A549 (cell line): ENCODE results near the gene ITM2C. TPM values are rescaled to one million over a fixed set of nuclear protein-coding genes. Genes with fewer than 3 reads are reported as not detected.

ENCODE experiments used
- ATAC-seq, 2 experiments: fragments of 200-7000 bp in 1 of 2; fragments of >200 bp in 1 of 2; cut with Nextera tagmentation in 1 of 2; cut with Tn5 transposase in 1 of 2; 3 replicates each; pipeline versions ENCODE4 v1.8.0 to v1.9.1; 2018 to 2020; ENCODE audit warnings: mild to moderate bottlenecking in 1 of 2, moderate library complexity in 1 of 2
- CTCF ChIA-PET: fragments of 300-600 bp; sonication (Branson Sonifier 250); formaldehyde crosslinking; extraction: SDS; loops from one replicate; lab custom pipeline; 2021; ENCODE audit warnings: antibody characterized with exemption, inconsistent platforms; lab: Yijun Ruan, JAX
- POLR2A ChIA-PET: fragments of 350-600 bp; formaldehyde crosslinking; extraction: SDS; loops from one replicate; lab custom pipeline; 2021; ENCODE audit warnings: antibody characterized with exemption, inconsistent platforms; lab: Yijun Ruan, JAX
- DNase-seq, 2 experiments: peaks; one replicate each; pipeline versions ENCODE4 v3.0.0 to v3.0.0-alpha.2; 2011 to 2016; ENCODE audit warnings: low read depth in 1 of 2, low spot score in 1 of 2
- FAIRE-seq: peaks from 2 replicates; lab custom pipeline; 2011; peaks lifted over from hg19 to GRCh38; lab: Jason Lieb, UNC
- H3K27ac ChIP-seq, 2 experiments: fragments of >200 bp; sonication (Bioruptor Twin); formaldehyde crosslinking; 3 replicates each; pipeline ENCODE4 v1.5.1; 2016 to 2017
- H3K4me1 ChIP-seq: fragments of >200 bp; sonication (Bioruptor Twin); formaldehyde crosslinking; 3 replicates; pipeline ENCODE4 v1.6.1; 2016
- H3K4me2 ChIP-seq: fragments of >200 bp; sonication (Bioruptor Twin); formaldehyde crosslinking; 3 replicates; pipeline ENCODE4 v1.6.1; 2016
- H3K4me3 ChIP-seq: fragments of >200 bp; sonication (Bioruptor Twin); formaldehyde crosslinking; 3 replicates; pipeline ENCODE4 v1.5.1; 2016
- H3K9me3 ChIP-seq: fragments of >200 bp; sonication (Bioruptor Twin); formaldehyde crosslinking; 3 replicates; pipeline ENCODE4 v1.6.1; 2016
- CBX2 ChIP-seq: fragments of 200-600 bp; sonication (generic); IDR thresholded peaks from 2 replicates; pipeline ENCODE4 v1.6.1; 2016; ENCODE audit warnings: low read depth, mild to moderate bottlenecking, borderline replicate concordance
- CHD4 ChIP-seq: fragments of 200-600 bp; sonication (generic); IDR thresholded peaks from 2 replicates; pipeline ENCODE4 v1.6.1; 2016; ENCODE audit warnings: antibody characterized with exemption, mild to moderate bottlenecking, borderline replicate concordance
- FOXS1 ChIP-seq: fragments of 250-450 bp; sonication (Bioruptor Pico); IDR thresholded peaks from 2 replicates; pipeline ENCODE4 v1.5.0; 2020; ENCODE audit warnings: mild to moderate bottlenecking, moderate library complexity
- HOXB13 ChIP-seq: fragments of 250-450 bp; sonication (Bioruptor Pico); IDR thresholded peaks from 2 replicates; pipeline ENCODE4 v1.5.0; 2020; ENCODE audit warnings: low read depth, mild to moderate bottlenecking, moderate library complexity
- NR3C1 ChIP-seq: fragments of >200 bp; sonication (Bioruptor Twin); formaldehyde crosslinking; IDR thresholded peaks from 3 replicates; pipeline ENCODE4 v1.6.1; 2017
- PHF8 ChIP-seq: fragments of 200-600 bp; sonication (generic); IDR thresholded peaks from 2 replicates; pipeline ENCODE4 v1.6.1; 2016; ENCODE audit warnings: low read depth, mild to moderate bottlenecking, antibody characterized with exemption, moderate library complexity, borderline replicate concordance
- POLR2A ChIP-seq: IDR thresholded peaks from 2 replicates; pipeline ENCODE4 v1.6.1; 2012; ENCODE audit warnings: mild to moderate bottlenecking, low read length
- POLR2AphosphoS2 ChIP-seq: conservative IDR thresholded peaks from 2 replicates; pipeline ENCODE4 v1.6.1; 2012; ENCODE audit warnings: low read length, improper control_type of control experiment, inconsistent platforms
- RCOR1 ChIP-seq: fragments of 150-350 bp; IDR thresholded peaks from 2 replicates; pipeline ENCODE4 v1.6.1; 2014; ENCODE audit warnings: antibody characterized with exemption, low read length, low read depth
- RNF2 ChIP-seq: fragments of 200-600 bp; sonication (generic); IDR thresholded peaks from 2 replicates; pipeline ENCODE4 v1.6.1; 2016; ENCODE audit warnings: low read depth, mild to moderate bottlenecking, antibody characterized with exemption, moderate library complexity, borderline replicate concordance
- SREBF2 ChIP-seq: fragments of 450-650 bp; IDR thresholded peaks from 2 replicates; pipeline ENCODE4 v1.6.1; 2014; ENCODE audit warnings: mild to moderate bottlenecking, moderate library complexity
- TFCP2L1 ChIP-seq: fragments of 250-450 bp; sonication (Bioruptor Pico); IDR thresholded peaks from 2 replicates; pipeline ENCODE4 v1.5.0; 2021; ENCODE audit warnings: mild to moderate bottlenecking
- TP53 ChIP-seq: fragments of 250-450 bp; sonication (Bioruptor Pico); IDR thresholded peaks from 2 replicates; pipeline ENCODE4 v1.5.0; 2021; ENCODE audit warnings: mild to moderate bottlenecking, moderate library complexity
- ZFP36 ChIP-seq: fragments of 450-650 bp; IDR thresholded peaks from 2 replicates; pipeline ENCODE4 v1.6.1; 2014; ENCODE audit warnings: borderline replicate concordance; ENCODE audit not compliant: partially characterized antibody
- ZNF302 ChIP-seq: fragments of 250-450 bp; sonication (Bioruptor Pico); IDR thresholded peaks from 2 replicates; pipeline ENCODE4 v1.9.0; 2021; ENCODE audit warnings: inconsistent platforms, mild to moderate bottlenecking, moderate library complexity
- ZSCAN20 ChIP-seq: fragments of 250-450 bp; sonication (Bioruptor Pico); IDR thresholded peaks from 2 replicates; pipeline ENCODE4 v1.8.0; 2022; ENCODE audit warnings: mild to moderate bottlenecking, moderate library complexity
- WGBS: methylation state at CpG from one replicate; pipeline ENCODE4 v1.1.6; 2017; ENCODE audit errors: missing lambda C conversion rate; 5-methylcytosine and 5-hydroxymethylcytosine counted together
- polyA plus RNA-seq, 4 experiments: library from polyadenylated mRNA; depleted of rRNA in 3 of 4; stranded (reverse); fragments of >200 nt; fragmentation: RNase III in 1 of 4; extraction: RNeasy Plus Mini Kit Qiagen cat#74134 plus additional on column Dnase treatment in 1 of 4; gene quantifications; 2 replicates in 3 of 4; 3 replicates in 1 of 4; pipeline ENCODE4 v1.2.3, GENCODE V29; 2011 to 2017
- TF ChIP-seq, protein P1 (sequence below): fragments of >200 bp; sonication (Bioruptor Twin); formaldehyde crosslinking; IDR thresholded peaks from 2 replicates; pipeline ENCODE4 v1.6.1; 2016
- TF ChIP-seq, protein P2 (sequence below): fragments of 150-350 bp; IDR thresholded peaks from 2 replicates; pipeline ENCODE4 v1.6.1; 2014; ENCODE audit warnings: low read depth, mild to moderate bottlenecking, low read length
- TF ChIP-seq, protein P3 (sequence below): IDR thresholded peaks from 2 replicates; pipeline ENCODE4 v1.6.1; 2012
- TF ChIP-seq, protein P4 (sequence below): fragments of >200 bp; sonication (Bioruptor Twin); formaldehyde crosslinking; IDR thresholded peaks from 3 replicates; pipeline ENCODE4 v1.5.1; 2016

The ITM2C gene
- polyA plus RNA-seq, 2 of the 4 experiments (the other 2 are of a cell fraction): 84.0 to 88.1 TPM

DNA sequence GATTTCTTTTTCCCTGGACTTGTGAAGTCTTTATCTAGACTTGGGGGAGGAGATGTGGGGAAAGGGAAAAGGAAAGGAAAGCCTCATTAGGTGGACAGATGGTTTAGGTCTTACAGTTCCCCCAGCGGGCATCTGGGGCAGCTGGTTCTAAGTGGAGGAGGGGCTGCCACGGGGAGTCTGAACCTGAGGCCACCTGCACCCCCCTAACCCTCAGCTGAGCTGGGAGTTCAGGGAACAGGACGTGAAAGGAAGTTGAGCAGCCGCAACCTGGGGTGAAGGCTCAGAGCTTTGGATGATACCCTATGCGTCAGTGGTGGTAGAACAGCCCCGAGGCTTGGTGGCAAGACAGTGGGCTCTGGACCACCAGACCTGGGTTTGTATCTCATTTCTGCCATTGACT is 26.8 kb downstream of the ITM2C start:
- Histone ChIP-seq H3K4me2 (no peak overlapping the region), H3K4me1 (no peaks in the 10 kb centered on the region), H3K4me3 (no peak overlapping the region), H3K9me3 (peaks cover 6% of the 10 kb centered on the region; the same call in 1 of the 3 replicates), H3K27ac (no peak overlapping the region)
- ATAC-seq: no peak
- no peak for DNase-seq
- TF ChIP-seq, protein P1, sequence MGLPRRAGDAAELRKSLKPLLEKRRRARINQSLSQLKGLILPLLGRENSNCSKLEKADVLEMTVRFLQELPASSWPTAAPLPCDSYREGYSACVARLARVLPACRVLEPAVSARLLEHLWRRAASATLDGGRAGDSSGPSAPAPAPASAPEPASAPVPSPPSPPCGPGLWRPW: no peak
- TF ChIP-seq NR3C1: no peak
- no peak for TF ChIP-seq POLR2A
- no peak for TF ChIP-seq PHF8
- TF ChIP-seq, protein P2, sequence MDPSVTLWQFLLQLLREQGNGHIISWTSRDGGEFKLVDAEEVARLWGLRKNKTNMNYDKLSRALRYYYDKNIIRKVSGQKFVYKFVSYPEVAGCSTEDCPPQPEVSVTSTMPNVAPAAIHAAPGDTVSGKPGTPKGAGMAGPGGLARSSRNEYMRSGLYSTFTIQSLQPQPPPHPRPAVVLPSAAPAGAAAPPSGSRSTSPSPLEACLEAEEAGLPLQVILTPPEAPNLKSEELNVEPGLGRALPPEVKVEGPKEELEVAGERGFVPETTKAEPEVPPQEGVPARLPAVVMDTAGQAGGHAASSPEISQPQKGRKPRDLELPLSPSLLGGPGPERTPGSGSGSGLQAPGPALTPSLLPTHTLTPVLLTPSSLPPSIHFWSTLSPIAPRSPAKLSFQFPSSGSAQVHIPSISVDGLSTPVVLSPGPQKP: no peak
- no peak for TF ChIP-seq TFCP2L1
- no peak for TF ChIP-seq POLR2AphosphoS2
- TF ChIP-seq ZNF302: no peak
- TF ChIP-seq, protein P3, sequence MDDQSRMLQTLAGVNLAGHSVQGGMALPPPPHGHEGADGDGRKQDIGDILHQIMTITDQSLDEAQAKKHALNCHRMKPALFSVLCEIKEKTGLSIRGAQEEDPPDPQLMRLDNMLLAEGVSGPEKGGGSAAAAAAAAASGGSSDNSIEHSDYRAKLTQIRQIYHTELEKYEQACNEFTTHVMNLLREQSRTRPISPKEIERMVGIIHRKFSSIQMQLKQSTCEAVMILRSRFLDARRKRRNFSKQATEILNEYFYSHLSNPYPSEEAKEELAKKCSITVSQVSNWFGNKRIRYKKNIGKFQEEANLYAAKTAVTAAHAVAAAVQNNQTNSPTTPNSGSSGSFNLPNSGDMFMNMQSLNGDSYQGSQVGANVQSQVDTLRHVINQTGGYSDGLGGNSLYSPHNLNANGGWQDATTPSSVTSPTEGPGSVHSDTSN: no peak
- TF ChIP-seq ZFP36: no peak
- TF ChIP-seq FOXS1: no peak
- TF ChIP-seq, protein P4, sequence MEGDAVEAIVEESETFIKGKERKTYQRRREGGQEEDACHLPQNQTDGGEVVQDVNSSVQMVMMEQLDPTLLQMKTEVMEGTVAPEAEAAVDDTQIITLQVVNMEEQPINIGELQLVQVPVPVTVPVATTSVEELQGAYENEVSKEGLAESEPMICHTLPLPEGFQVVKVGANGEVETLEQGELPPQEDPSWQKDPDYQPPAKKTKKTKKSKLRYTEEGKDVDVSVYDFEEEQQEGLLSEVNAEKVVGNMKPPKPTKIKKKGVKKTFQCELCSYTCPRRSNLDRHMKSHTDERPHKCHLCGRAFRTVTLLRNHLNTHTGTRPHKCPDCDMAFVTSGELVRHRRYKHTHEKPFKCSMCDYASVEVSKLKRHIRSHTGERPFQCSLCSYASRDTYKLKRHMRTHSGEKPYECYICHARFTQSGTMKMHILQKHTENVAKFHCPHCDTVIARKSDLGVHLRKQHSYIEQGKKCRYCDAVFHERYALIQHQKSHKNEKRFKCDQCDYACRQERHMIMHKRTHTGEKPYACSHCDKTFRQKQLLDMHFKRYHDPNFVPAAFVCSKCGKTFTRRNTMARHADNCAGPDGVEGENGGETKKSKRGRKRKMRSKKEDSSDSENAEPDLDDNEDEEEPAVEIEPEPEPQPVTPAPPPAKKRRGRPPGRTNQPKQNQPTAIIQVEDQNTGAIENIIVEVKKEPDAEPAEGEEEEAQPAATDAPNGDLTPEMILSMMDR: no peak
- ChIA-PET POLR2A (no interaction called here), CTCF (interaction anchor here (3.2 to 4.8 kb wide), 2 partner anchors 11 to 96 kb away, joined by 17 to 30 read pairs; no protein-coding TSS in a partner anchor)
- 46% methylated on average over 6 of the region's 6 CpGs for whole genome bisulfite sequencing
- no peak for FAIRE-seq

DNA sequence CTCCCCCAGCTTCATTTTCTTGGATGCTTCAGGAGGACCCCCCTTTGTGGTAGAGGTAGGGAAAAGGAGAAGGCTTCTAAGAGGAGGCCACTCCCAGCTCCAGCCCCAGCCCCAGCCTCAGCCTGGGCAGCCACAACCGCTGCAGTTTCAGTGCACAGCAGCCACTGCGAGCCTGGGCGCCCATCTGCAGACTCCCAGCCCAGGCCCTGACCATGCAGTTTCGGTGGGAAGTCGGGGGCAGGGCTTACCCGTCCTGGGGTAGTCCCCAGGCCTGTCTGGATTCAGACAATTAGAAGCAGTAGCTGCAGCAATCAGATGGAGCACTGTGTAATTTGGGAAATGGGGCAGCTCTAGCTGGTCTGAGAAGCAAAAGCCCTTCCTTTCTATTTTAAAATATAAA is 28.6 kb downstream of the ITM2C start:
- DNase-seq: no peak
- TF ChIP-seq POLR2A: no peak
- no peak for TF ChIP-seq CBX2
- TF ChIP-seq RNF2: no peak
- no peak for TF ChIP-seq RCOR1
- TF ChIP-seq, all 56 proteins: peak for 0
- POLR2A ChIA-PET: no interaction called here
- no peak for ATAC-seq
- no peak overlapping the region for H3K4me2 ChIP-seq
- FAIRE-seq: no peak
- H3K9me3 ChIP-seq: peaks cover 6% of the 10 kb centered on the region; the same call in 1 of the 3 replicates
- no peak overlapping the region for H3K4me3 ChIP-seq
- no peaks in the 10 kb centered on the region for H3K4me1 ChIP-seq
- CTCF ChIA-PET: interaction anchor here (0.8 to 4.8 kb wide), 3 partner anchors 9 to 111 kb away, joined by 3 to 30 read pairs (median 3); no protein-coding TSS in a partner anchor
- no peak overlapping the region for H3K27ac ChIP-seq
- WGBS: 42% methylated on average over 5 of the region's 6 CpGs

DNA sequence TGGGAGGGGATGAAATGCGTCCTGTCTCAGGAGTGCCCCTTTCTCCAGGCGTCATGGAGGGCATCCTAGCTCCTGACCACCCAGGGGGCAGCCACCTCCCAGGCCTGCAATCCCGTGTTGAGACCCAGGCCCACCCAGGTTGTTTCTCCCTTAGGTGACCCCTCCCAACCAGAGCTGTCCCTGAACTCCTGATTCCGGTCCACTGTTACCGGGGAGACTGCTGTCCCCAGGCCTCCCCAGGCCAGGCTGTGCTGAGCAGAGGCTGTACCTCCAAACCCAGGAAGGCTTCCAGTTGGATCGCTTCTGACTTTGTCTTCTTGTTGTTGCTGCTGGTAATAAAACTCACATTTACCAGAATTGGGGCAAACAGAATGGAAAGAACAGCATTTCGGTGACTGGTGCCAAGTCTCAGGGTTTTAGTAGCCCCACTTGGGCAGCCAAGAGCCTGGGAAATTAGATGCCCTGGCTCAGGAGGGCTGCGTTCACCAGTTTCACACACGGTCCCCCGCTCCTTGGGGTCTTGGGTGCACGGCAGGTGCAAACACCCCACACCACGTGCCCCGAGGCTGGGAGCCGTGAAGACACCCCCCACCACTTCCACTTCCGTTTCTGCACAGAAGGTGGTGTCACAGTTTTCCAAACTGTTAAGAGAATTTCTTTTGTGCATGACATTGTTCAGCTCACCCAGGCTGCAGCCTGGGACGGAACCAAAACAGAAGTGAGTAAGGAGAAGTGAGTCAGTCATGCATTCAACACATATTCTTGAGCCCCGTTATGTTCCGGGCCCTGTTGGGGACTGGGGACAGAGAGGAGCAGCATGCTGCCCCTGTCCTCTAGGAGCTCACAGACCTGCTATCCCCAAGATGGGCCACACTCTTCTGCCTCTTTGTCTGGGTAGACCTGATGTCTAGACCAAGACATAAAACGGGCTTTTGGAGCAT is 29.4 kb downstream of the ITM2C start:
- H3K27ac ChIP-seq: no peak overlapping the region
- H3K4me1 ChIP-seq: no peaks in the 10 kb centered on the region
- no peak overlapping the region for H3K4me2 ChIP-seq
- TF ChIP-seq ZSCAN20 (no peak), POLR2A (no peak), POLR2AphosphoS2 (no peak), TFCP2L1 (no peak), TP53 (CRISPR knock-in tag) (no peak), HOXB13 (CRISPR knock-in tag) (no peak), SREBF2 (no peak), CHD4 (no peak)
- TF ChIP-seq, protein P1: no peak
- CTCF ChIA-PET: interaction anchor here (0.8 to 4.8 kb wide), 4 partner anchors 8 to 110 kb away, joined by 3 to 45 read pairs (median 16); no protein-coding TSS in a partner anchor
- no peak for ATAC-seq
- FAIRE-seq: no peak
- DNase-seq: no peak
- WGBS: 69% methylated on average over 18 of the region's 19 CpGs
- H3K9me3 ChIP-seq: peaks cover 6% of the 10 kb centered on the region; the same call in 1 of the 3 replicates
- POLR2A ChIA-PET: no interaction called here
- H3K4me3 ChIP-seq: no peak overlapping the region
